ENCODE measurements around the gene CHN2. TPM values are rescaled to one million over a fixed set of nuclear protein-coding genes. Genes with fewer than 3 reads are reported as not detected.

Gene CHN2
- total RNA-seq, 1 experiment from 2014 or later = 2.1 TPM

DNA sequence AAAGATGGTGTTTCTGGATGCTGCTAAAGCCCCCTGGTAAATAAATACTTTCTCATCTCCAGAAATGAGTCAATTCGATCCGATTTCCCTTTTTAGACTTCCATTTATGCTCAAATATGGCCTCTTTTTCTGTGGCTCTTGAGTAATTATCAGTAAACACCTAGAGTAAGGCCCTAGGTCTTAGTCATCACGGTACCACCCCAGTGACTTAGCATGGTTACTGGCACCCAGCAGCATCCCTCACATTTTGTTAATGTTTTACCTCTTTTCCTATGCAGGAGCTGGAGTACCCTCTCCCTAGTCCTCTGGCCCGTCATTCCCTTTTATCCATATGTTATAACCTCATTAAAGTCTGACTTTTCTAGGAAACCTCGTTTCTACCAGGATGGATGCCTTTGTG, 19.5 kb downstream of the CHN2 start:
- H3K4me3 ChIP-seq (replicated peaks in 1 of 2; ENCODE audit: low read depth in 1 of 2, low read length in 2 of 2) = no peak overlapping the region
- H2AFZ ChIP-seq (ENCODE audit: low read depth, low read length, poor library complexity, severe bottlenecking) = no peak overlapping the region
- no peaks in the 10 kb centered on the region for H4K20me1 ChIP-seq (ENCODE audit: insufficient read depth)
- H3K27me3 ChIP-seq (ENCODE audit: insufficient read depth, low read length) = no peaks in the 10 kb centered on the region
- ATAC-seq (no peak), DNase-seq (ENCODE audit: low read depth, low spot score) (no peak)
- TF ChIP-seq REST (IDR thresholded peaks at IDR 0.05; ENCODE audit: low read depth) (no peak), POLR2A (IDR thresholded peaks at IDR 0.05; ENCODE audit: borderline replicate concordance, extremely low read depth, insufficient read depth, insufficient read length) (no peak), CEBPB (IDR thresholded peaks at IDR 0.05; ENCODE audit: low read depth) (no peak), ZNF274 (IDR thresholded peaks at IDR 0.05; ENCODE audit: low read depth, low read length) (no peak), ELF1 (IDR thresholded peaks at IDR 0.05; ENCODE audit: borderline replicate concordance, low read depth) (no peak), POLR2AphosphoS5 (IDR thresholded peaks at IDR 0.05; ENCODE audit: low read depth, low read length) (no peak), EZH2 (IDR thresholded peaks at IDR 0.05) (no peak), CBX3 (IDR thresholded peaks at IDR 0.05; ENCODE audit: low read depth) (no peak), SIN3A (IDR thresholded peaks at IDR 0.05; ENCODE audit: low read depth) (no peak), YY1 (IDR thresholded peaks at IDR 0.05; ENCODE audit: extremely low read depth, insufficient replicate concordance, low read depth, low read length) (no peak), FOSL1 (IDR thresholded peaks at IDR 0.05; ENCODE audit: low read depth) (no peak), TCF7L2 (IDR thresholded peaks at IDR 0.05; ENCODE audit: borderline replicate concordance, extremely low read depth, insufficient read depth, insufficient read length) (no peak), SRF (IDR thresholded peaks at IDR 0.05; ENCODE audit: low read depth) (no peak), EGR1 (IDR thresholded peaks at IDR 0.05; ENCODE audit: low read depth) (no peak)
- TF ChIP-seq, protein P1, sequence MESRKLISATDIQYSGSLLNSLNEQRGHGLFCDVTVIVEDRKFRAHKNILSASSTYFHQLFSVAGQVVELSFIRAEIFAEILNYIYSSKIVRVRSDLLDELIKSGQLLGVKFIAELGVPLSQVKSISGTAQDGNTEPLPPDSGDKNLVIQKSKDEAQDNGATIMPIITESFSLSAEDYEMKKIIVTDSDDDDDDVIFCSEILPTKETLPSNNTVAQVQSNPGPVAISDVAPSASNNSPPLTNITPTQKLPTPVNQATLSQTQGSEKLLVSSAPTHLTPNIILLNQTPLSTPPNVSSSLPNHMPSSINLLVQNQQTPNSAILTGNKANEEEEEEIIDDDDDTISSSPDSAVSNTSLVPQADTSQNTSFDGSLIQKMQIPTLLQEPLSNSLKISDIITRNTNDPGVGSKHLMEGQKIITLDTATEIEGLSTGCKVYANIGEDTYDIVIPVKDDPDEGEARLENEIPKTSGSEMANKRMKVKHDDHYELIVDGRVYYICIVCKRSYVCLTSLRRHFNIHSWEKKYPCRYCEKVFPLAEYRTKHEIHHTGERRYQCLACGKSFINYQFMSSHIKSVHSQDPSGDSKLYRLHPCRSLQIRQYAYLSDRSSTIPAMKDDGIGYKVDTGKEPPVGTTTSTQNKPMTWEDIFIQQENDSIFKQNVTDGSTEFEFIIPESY (IDR thresholded peaks at IDR 0.05; ENCODE audit: extremely low read depth, insufficient replicate concordance, low read length) = no peak
- TF ChIP-seq, protein P2, sequence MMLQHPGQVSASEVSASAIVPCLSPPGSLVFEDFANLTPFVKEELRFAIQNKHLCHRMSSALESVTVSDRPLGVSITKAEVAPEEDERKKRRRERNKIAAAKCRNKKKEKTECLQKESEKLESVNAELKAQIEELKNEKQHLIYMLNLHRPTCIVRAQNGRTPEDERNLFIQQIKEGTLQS (IDR thresholded peaks at IDR 0.05) = no peak
- TF ChIP-seq, protein P3, sequence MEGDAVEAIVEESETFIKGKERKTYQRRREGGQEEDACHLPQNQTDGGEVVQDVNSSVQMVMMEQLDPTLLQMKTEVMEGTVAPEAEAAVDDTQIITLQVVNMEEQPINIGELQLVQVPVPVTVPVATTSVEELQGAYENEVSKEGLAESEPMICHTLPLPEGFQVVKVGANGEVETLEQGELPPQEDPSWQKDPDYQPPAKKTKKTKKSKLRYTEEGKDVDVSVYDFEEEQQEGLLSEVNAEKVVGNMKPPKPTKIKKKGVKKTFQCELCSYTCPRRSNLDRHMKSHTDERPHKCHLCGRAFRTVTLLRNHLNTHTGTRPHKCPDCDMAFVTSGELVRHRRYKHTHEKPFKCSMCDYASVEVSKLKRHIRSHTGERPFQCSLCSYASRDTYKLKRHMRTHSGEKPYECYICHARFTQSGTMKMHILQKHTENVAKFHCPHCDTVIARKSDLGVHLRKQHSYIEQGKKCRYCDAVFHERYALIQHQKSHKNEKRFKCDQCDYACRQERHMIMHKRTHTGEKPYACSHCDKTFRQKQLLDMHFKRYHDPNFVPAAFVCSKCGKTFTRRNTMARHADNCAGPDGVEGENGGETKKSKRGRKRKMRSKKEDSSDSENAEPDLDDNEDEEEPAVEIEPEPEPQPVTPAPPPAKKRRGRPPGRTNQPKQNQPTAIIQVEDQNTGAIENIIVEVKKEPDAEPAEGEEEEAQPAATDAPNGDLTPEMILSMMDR (IDR thresholded peaks at IDR 0.05 in 2 of 3, conservative IDR thresholded peaks at IDR 0.05 in 1 of 3; ENCODE audit: borderline replicate concordance in 1 of 3, insufficient read depth in 1 of 3, low read depth in 2 of 3, low read length in 2 of 3) = no peak
- TF ChIP-seq, protein P4, sequence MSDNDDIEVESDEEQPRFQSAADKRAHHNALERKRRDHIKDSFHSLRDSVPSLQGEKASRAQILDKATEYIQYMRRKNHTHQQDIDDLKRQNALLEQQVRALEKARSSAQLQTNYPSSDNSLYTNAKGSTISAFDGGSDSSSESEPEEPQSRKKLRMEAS (IDR thresholded peaks at IDR 0.05) = no peak
- no peaks in the 10 kb centered on the region for H3K36me3 ChIP-seq (ENCODE audit: control insufficient read depth in 1 of 2, insufficient read depth in 2 of 2, low read length in 2 of 2)
- BruUV-seq (replicated peaks) = no TSS peak
- RAD21 ChIA-PET (ENCODE audit: low non-redundant PET in 1 of 2, low total read pairs in 2 of 2, uncharacterized antibody in 2 of 2, unreplicated experiment in 2 of 2) = no interaction called here
- no peak overlapping the region for H3K27ac ChIP-seq (ENCODE audit: low read depth, low read length)
- CTCF ChIA-PET = no interaction called here
- no peaks in the 10 kb centered on the region for H3K9me3 ChIP-seq (ENCODE audit: control insufficient read depth in 1 of 2, insufficient read depth in 1 of 2, low read depth in 1 of 2, low read length in 2 of 2)
- POLR2A ChIA-PET = no interaction called here
- no peaks in the 10 kb centered on the region for H3K4me1 ChIP-seq (ENCODE audit: control insufficient read depth in 1 of 2, insufficient read depth in 2 of 2, low read length in 2 of 2)
- H3K79me2 ChIP-seq (ENCODE audit: insufficient read depth, low read length) = no peaks in the 10 kb centered on the region
- intact Hi-C loops (cut with micrococcal nuclease) = no loop called here
- no peak overlapping the region for H3K9ac ChIP-seq (ENCODE audit: low read length)
- H3K9me2 ChIP-seq (ENCODE audit: insufficient read depth) = no peaks in the 10 kb centered on the region
- no peak overlapping the region for H3K4me2 ChIP-seq (ENCODE audit: low read length)

Measured in HCT116 (cell line).